ENCODE results near the gene IGSF23.

IGSF23 gene

DNA sequence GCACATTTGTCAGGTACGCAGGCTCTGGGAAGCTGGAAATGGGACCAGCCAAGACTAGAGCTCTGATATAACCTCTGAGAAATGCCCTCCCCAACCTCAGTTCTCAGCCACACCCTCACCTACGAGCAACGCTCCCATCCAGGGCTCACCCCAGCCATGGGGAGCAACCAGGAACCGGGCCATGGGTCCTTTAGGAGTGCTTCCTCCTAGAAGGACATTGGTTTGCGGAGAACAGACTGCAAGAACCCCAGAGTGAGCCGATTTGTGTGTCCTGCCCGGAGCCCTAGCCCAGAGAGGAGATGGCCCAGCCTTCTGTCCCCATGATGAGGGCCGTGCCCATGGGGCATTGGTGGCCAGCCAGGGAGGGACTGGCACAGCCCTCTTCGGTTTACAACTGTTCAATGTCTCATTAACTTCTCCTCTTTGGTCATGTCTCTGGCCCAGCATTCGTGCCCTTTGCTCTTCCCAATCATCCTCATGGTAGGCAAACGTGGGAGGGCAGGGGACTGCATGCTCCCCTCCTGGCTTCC is 32.9 kb upstream of the IGSF23 start:
- TF ChIP-seq, protein P1, sequence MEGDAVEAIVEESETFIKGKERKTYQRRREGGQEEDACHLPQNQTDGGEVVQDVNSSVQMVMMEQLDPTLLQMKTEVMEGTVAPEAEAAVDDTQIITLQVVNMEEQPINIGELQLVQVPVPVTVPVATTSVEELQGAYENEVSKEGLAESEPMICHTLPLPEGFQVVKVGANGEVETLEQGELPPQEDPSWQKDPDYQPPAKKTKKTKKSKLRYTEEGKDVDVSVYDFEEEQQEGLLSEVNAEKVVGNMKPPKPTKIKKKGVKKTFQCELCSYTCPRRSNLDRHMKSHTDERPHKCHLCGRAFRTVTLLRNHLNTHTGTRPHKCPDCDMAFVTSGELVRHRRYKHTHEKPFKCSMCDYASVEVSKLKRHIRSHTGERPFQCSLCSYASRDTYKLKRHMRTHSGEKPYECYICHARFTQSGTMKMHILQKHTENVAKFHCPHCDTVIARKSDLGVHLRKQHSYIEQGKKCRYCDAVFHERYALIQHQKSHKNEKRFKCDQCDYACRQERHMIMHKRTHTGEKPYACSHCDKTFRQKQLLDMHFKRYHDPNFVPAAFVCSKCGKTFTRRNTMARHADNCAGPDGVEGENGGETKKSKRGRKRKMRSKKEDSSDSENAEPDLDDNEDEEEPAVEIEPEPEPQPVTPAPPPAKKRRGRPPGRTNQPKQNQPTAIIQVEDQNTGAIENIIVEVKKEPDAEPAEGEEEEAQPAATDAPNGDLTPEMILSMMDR (IDR thresholded peaks at IDR 0.05): no peak

DNA sequence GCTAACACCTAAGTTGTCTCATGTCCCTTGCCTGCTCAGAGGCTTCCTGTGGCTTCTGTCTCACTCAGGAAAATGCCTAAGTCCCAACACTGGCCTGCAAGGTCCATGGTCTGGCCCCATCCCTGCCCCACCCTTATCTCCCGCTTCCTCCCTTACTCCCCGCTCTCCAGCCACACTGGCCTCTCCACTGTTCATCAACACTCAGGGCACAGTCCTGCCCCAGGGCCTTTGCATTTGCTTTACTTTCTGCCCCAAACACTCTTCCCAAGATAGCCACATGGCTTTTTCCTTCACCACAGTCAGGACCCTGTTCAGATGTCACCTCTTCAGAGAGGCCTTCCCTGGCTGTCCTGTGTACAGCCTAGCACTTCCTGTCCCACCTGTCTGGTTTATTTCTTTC is 32.1 kb upstream of the IGSF23 start:
- TF ChIP-seq, protein P1 (IDR thresholded peaks at IDR 0.05): no peak

DNA sequence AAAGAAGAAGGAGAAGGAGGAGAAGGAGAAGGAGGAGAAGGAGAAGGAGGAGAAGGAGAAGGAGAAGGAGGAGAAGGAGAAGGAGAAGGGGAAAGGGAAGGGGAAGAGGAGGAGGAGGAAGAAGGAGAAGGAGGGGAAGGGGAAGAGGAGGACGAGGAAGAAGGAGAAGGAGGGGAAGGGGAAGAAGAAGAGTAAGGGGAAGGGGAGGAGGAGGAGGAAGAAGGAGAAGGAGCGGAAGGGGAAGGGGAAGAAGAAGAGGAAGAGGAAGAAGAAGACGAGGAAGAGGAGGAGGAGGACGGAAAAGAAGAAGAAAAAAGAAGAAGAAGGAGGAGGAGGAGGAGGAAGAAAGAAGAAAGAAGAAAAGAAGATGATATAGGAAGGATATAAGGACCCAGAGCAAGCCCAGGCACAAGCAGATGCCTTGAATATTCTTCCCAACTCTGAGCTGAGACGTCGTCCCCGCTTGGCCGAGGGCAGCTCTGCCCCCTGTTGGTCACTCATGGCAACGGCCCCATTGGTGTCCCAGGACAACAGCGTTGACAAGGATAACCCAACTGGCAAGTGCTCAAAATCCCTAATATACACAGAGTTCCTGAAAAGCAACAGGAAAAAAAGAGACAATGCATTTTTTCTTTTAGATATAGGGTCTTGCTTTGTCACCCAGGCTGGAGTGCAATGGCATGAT is 30.6 kb upstream of the IGSF23 start:
- TF ChIP-seq, protein P1 (IDR thresholded peaks at IDR 0.05): peak; percentile 50; the same call in 1 of the 2 replicates

DNA sequence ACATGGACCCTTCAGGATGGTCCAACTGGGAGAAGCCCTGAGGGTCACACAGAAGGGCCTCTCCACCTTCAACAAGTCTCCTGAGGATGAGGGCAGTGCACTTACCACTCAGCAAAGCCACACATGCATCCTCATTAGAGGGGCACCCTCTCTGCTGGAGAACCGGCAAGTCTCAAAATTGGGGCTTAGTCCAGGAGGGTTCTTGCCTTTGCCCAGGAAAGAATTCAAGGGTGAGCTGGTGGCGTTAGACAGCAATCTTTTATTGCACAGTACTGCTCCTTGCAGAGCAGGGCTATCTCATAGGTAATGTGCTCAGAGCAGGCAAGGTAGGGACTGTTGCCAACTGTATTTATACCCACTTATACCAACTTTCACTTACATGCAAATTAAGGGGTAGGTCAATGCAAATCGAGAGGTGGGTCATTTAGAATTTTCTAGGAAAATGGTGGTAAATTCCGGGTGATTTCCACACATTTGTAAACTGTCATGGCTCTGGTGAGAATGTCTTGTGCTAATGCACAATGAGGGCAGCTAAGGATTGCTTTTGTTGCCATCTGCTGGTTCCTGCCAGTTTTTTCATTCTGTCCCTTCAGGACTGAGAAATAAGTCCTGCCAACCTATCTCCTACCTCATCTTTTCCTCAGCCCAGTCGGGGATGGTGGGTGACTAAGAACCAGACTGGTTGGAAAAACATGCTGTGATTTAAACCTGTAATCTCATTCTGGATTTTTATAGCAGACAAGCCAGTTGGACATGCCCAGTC is 27.8 kb upstream of the IGSF23 start:
- TF ChIP-seq, protein P1 (IDR thresholded peaks at IDR 0.05): no peak

DNA sequence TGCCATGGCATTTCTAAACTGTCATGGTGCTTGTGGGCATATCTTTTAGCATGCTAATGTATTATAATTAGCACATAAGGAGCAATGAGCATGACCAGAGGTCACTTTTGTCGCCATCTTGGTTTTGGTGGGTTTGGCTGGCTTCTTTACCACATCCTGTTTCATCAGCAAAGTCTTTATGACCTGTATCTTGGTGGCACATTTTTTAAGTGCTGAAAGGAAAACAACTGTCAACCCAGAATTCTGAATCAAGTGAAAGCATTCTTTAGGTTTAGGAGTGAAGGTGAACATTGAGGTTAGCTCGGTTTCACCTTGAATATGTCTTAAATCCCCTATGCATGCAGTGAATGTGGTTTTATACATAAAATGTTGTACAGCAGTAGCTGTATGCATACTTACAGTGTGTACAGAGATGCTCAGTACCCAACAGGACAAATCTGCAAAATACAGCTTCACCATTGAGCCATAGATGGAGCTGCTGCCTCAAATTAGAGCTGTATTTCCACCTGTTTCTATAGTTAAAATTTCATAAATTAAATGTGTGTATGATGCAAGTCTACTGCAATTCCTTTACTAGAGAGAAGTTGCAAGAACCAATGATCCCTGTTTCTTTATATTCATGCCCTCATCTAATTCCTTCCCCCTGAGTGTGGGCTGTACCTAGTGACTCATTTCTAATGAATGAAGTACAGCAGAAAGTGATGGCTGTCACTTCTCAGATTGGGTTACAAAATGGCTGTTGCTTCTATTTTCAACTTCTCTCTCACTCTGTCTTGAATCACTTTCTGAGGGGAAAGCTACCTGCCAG is 25.2 kb upstream of the IGSF23 start:
- TF ChIP-seq, protein P1 (IDR thresholded peaks at IDR 0.05): no peak

DNA sequence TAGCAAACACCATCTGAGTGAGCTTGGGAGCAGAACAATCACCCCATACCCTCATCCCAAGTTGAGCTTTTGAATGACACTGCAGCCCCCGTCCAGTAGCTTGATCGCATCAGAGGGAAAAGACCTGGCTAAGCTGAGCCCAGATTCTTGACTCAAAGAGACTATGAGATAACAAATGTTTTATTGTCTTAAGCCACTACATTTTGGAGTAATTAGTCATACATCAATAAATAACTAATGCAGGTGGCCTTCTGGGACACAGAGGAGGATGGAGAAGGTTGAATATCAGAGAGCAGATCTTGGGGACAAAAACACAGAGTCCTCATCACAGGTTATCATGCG is 24.6 kb upstream of the IGSF23 start:
- TF ChIP-seq, protein P1 (IDR thresholded peaks at IDR 0.05): no peak

DNA sequence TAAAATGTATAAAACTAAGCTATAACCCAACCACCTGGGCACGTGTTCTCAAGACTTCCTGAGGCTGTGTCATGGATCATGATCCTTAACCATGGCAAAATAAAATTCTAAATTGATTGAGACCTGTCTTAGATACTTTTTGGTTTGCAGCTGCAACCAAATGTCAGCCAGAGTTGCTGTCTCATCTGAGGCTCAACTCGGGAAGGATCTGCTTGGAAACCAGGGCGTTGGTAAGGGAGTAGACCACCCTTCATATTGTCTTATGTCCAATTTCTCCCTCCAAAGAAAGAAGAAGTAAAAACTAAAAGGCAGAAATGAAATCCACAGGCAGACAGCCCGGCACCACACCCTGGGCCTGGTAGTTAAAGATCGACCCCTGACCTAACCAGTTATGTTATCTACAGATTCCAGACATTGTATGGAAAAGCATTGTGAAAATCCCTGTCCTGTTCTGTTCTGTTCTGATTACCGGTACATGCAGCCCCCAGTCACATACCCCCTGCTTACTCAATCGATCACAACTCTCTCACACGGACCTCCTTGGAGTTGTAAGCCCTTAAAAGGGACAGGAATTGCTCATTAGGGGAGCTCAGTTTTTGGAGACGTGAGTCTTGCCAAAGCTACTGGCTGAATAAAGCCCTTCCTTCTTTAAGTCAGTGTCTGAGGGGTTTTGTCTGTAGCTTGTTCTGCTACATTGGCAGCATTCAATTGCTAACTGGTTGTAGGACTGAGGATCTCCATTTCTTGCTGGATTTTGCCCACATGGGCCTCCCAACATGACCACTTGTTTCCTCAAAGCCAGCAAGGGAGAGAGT is 22.9 kb upstream of the IGSF23 start:
- TF ChIP-seq, protein P1 (IDR thresholded peaks at IDR 0.05): no peak

All from LNCAP (cell line).